ENCODE data around the gene HJV. TPM values are rescaled to one million over a fixed set of nuclear protein-coding genes. Genes with fewer than 3 reads are reported as not detected.

HJV gene
- total and polyA plus RNA-seq, 2 of the 8 experiments (the other 6 are each of a cell fraction or from before 2014, with no cell fraction given): 0.32 to 0.70 TPM

DNA sequence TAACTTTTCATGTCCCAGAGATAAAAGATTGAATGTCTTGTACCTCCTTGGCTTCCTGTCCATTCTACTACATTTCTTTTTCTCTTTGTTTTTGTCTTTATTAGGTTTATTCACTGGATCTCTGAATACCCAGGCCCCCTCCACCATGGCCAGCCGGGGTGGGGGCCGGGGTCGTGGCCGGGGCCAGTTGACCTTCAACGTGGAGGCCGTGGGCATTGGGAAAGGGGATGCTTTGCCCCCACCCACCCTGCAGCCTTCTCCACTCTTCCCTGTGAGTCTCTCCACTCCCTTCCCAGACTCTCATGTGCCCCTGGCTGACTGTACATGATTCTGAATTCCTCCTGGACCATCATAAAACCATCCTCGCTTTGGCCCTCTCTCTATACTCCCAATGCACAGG, 46.8 kb downstream of the HJV start:
- no peak for DNase-seq (ENCODE audit: low read depth in 1 of 2, low spot score in 2 of 2)
- Histone ChIP-seq H3K4me3 (ENCODE audit: extremely low read depth in 1 of 4, insufficient read depth in 2 of 4, low read depth in 3 of 4, low read length in 4 of 4) (no peak overlapping the region), H2BK5ac (ENCODE audit: low read depth, low read length) (no peak overlapping the region), H4K5ac (ENCODE audit: insufficient read length, low read depth, low read length) (no peak overlapping the region), H3K18ac (ENCODE audit: extremely low read depth, low read length) (no peak overlapping the region), H2AK5ac (ENCODE audit: low read depth, low read length) (no peak overlapping the region), H2BK12ac (ENCODE audit: low read depth, low read length) (no peak overlapping the region), H4K20me1 (replicated peaks in 1 of 2; ENCODE audit: control insufficient read depth in 1 of 2, insufficient read depth in 2 of 2, low read length in 2 of 2) (no peaks in the 10 kb centered on the region), H3K4ac (replicated peaks; ENCODE audit: insufficient read length, low read depth, low read length) (no peak overlapping the region), H3K4me1 (replicated peaks in 1 of 4; ENCODE audit: control insufficient read depth in 3 of 4, insufficient read depth in 4 of 4, low read length in 3 of 4) (peaks cover 2 to 16% (median 12%) of the 10 kb centered on the region in 4 experiments; a peak in 5 of 7 replicates), H2BK120ac (replicated peaks; ENCODE audit: low read depth, low read length) (no peak overlapping the region), H3K56ac (replicated peaks; ENCODE audit: insufficient read length, low read depth, low read length) (no peak overlapping the region), H3K27me3 (replicated peaks in 1 of 4; ENCODE audit: control insufficient read depth in 3 of 4, extremely low read depth in 1 of 4, insufficient read depth in 3 of 4, low read length in 3 of 4) (no peaks in the 10 kb centered on the region), H3K9ac (replicated peaks in 1 of 4; ENCODE audit: extremely low read depth in 1 of 4, low read depth in 3 of 4, low read length in 3 of 4) (no peak overlapping the region), H3K23me2 (ENCODE audit: low read depth, low read length) (peaks cover 3% of the 10 kb centered on the region; the same call in 1 of the 2 replicates), H4K8ac (ENCODE audit: extremely low read depth, insufficient read depth, low read length) (no peak overlapping the region), H3K79me1 (ENCODE audit: low read depth, low read length) (no peaks in the 10 kb centered on the region), H3K79me2 (ENCODE audit: control insufficient read depth in 1 of 2, insufficient read depth in 2 of 2, low read length in 2 of 2) (no peaks in the 10 kb centered on the region), H2BK20ac (ENCODE audit: low read length) (no peak overlapping the region), H3K23ac (ENCODE audit: insufficient read length) (no peak overlapping the region), H3K27ac (ENCODE audit: low read depth, low read length) (no peak overlapping the region), H3K9me3 (ENCODE audit: insufficient read depth in 2 of 2, low read depth in 1 of 2, low read length in 1 of 2) (no peaks in the 10 kb centered on the region), H2AFZ (ENCODE audit: low read length) (no peak overlapping the region), H3K4me2 (ENCODE audit: insufficient read depth in 1 of 2, low read depth in 2 of 2, low read length in 2 of 2) (no peak overlapping the region), H3K14ac (ENCODE audit: insufficient read length) (no peak overlapping the region), H2BK15ac (ENCODE audit: low read length) (no peak overlapping the region), H4K91ac (replicated peaks; ENCODE audit: insufficient read length, low read length) (no peak overlapping the region), H3K36me3 (ENCODE audit: control insufficient read depth in 2 of 4, insufficient read depth in 4 of 4, low read length in 3 of 4) (no peaks in the 10 kb centered on the region)
- POLR2A ChIA-PET (ENCODE audit: partially characterized antibody): interaction anchor here (1.0 to 1.2 kb wide), 2 partner anchors 16 to 18 kb away, joined by 3 read pairs; no protein-coding TSS in a partner anchor
- no peak for TF ChIP-seq SIX5 (IDR thresholded peaks at IDR 0.05; ENCODE audit: low read depth, low read length)
- 100% methylated on average over 3 of the region's 7 CpGs; no CpG with 5 or more reads in 1 of the 2 experiments for WGBS, 2 experiments (ENCODE audit: extremely low coverage in 1 of 2, insufficient coverage in 1 of 2, insufficient read length in 1 of 2, insufficient replicate concordance in 2 of 2, low coverage in 1 of 2, low lambda C conversion rate in 2 of 2, missing lambda C conversion rate in 1 of 2)
- CTCF ChIA-PET (ENCODE audit: partially characterized antibody): interaction anchor here (5.7 to 8.7 kb wide), 3 partner anchors 34 to 83 kb away, joined by 34 to 152 read pairs (median 58); no protein-coding TSS in a partner anchor
- no peak for FAIRE-seq
